HEK293 (cell line): ENCODE measurements around the gene CFAP90.

ENCODE experiments used
- CTCF ChIA-PET: fragments of 350-600 bp; formaldehyde crosslinking; extraction: SDS; loops from one replicate; lab custom pipeline; 2021; ENCODE audit warnings: antibody characterized with exemption; lab: Yijun Ruan, JAX
- POLR2A ChIA-PET: fragments of 300-600 bp; formaldehyde crosslinking; extraction: SDS; loops from one replicate; lab custom pipeline; 2020; ENCODE audit warnings: antibody characterized with exemption, inconsistent platforms; lab: Yijun Ruan, JAX
- H3K27ac ChIP-seq: fragments of 200-500 bp; sonication (Bioruptor generic); 2 replicates; pipeline ENCODE4 v1.5.1; 2014; ENCODE audit warnings: low read depth, low read length, control low read depth, inconsistent platforms; ENCODE audit errors: extremely low read depth
- H3K36me3 ChIP-seq, 2 experiments: fragments of 200-500 bp in 1 of 2; sonication (Bioruptor generic) in 1 of 2; 1 replicate in 1 of 2; 2 replicates in 1 of 2; pipeline ENCODE4 v1.5.1; 2014 to 2017; ENCODE audit warnings: inconsistent platforms in 2 of 2, low read length in 2 of 2; ENCODE audit not compliant: control insufficient read depth in 2 of 2, insufficient read depth in 1 of 2
- H3K4me1 ChIP-seq: fragments of 200-500 bp; sonication (Bioruptor generic); 2 replicates; pipeline ENCODE4 v1.5.1; 2014; ENCODE audit warnings: mild to moderate bottlenecking, low read length, inconsistent platforms; ENCODE audit not compliant: control insufficient read depth, insufficient read depth
- H3K4me3 ChIP-seq: 2 replicates; pipeline ENCODE4 v1.5.1; 2011; ENCODE audit warnings: low read depth, mild to moderate bottlenecking, control low read depth, low read length, moderate library complexity
- H3K9me3 ChIP-seq: fragments of 200-500 bp; sonication (Bioruptor generic); 2 replicates; pipeline ENCODE4 v1.5.1; 2014; ENCODE audit warnings: low read depth, low read length, inconsistent platforms; ENCODE audit not compliant: control insufficient read depth, insufficient read depth
- BCL11B ChIP-seq: fragments of 450-650 bp; formaldehyde crosslinking; IDR thresholded peaks from 2 replicates; pipeline ENCODE4 v1.5.1; 2016; ENCODE audit warnings: low read depth, missing biosample characterization, missing genetic modification characterization
- SP7 ChIP-seq: fragments of 450-650 bp; formaldehyde crosslinking; IDR thresholded peaks from 2 replicates; pipeline ENCODE4 v1.5.1; 2016; ENCODE audit warnings: missing biosample characterization, missing genetic modification characterization
- ZNF121 ChIP-seq: fragments of 450-650 bp; formaldehyde crosslinking; IDR thresholded peaks from 2 replicates; pipeline ENCODE4 v1.5.1; 2016; ENCODE audit warnings: missing biosample characterization, missing genetic modification characterization
- ZNF155 ChIP-seq: fragments of 450-650 bp; formaldehyde crosslinking; IDR thresholded peaks from 2 replicates; pipeline ENCODE4 v1.5.1; 2016; ENCODE audit warnings: missing biosample characterization, missing genetic modification characterization
- ZNF23 ChIP-seq: fragments of 450-650 bp; formaldehyde crosslinking; IDR thresholded peaks from 2 replicates; pipeline ENCODE4 v1.5.1; 2016; ENCODE audit warnings: missing biosample characterization, missing genetic modification characterization, borderline replicate concordance
- ZNF24 ChIP-seq: fragments of 450-650 bp; formaldehyde crosslinking; IDR thresholded peaks from 2 replicates; pipeline ENCODE4 v1.5.1; 2016; ENCODE audit warnings: missing biosample characterization, missing genetic modification characterization
- ZNF670 ChIP-seq: fragments of 450-650 bp; formaldehyde crosslinking; IDR thresholded peaks from 2 replicates; pipeline ENCODE4 v1.5.1; 2016; ENCODE audit warnings: missing biosample characterization, missing genetic modification characterization, low read depth
- ZNF830 ChIP-seq: fragments of 450-650 bp; IDR thresholded peaks from 2 replicates; pipeline ENCODE4 v1.5.0; 2018; ENCODE audit warnings: missing biosample characterization, missing genetic modification characterization, low read depth, mild to moderate bottlenecking, moderate library complexity
- TF ChIP-seq, protein P1 (sequence below): fragments of 450-650 bp; formaldehyde crosslinking; IDR thresholded peaks from 2 replicates; pipeline ENCODE4 v1.5.1; 2016; ENCODE audit warnings: missing biosample characterization, missing genetic modification characterization
- TF ChIP-seq, protein P2 (sequence below): fragments of 450-650 bp; formaldehyde crosslinking; IDR thresholded peaks from 2 replicates; pipeline ENCODE4 v1.5.1; 2016; ENCODE audit warnings: missing biosample characterization, missing genetic modification characterization
- TF ChIP-seq, protein P3 (sequence below): fragments of 450-650 bp; formaldehyde crosslinking; IDR thresholded peaks from 2 replicates; pipeline ENCODE4 v1.5.1; 2016; ENCODE audit warnings: missing biosample characterization, missing genetic modification characterization
- TF ChIP-seq, protein P4 (sequence below): fragments of 450-650 bp; formaldehyde crosslinking; conservative IDR thresholded peaks from 2 replicates; pipeline ENCODE4 v1.5.1; 2016; ENCODE audit warnings: low read depth, missing biosample characterization, missing genetic modification characterization
- TF ChIP-seq, protein P5 (sequence below): fragments of 450-650 bp; formaldehyde crosslinking; IDR thresholded peaks from 2 replicates; pipeline ENCODE4; 2016; ENCODE audit warnings: missing biosample characterization, missing genetic modification characterization

CFAP90 gene

DNA sequence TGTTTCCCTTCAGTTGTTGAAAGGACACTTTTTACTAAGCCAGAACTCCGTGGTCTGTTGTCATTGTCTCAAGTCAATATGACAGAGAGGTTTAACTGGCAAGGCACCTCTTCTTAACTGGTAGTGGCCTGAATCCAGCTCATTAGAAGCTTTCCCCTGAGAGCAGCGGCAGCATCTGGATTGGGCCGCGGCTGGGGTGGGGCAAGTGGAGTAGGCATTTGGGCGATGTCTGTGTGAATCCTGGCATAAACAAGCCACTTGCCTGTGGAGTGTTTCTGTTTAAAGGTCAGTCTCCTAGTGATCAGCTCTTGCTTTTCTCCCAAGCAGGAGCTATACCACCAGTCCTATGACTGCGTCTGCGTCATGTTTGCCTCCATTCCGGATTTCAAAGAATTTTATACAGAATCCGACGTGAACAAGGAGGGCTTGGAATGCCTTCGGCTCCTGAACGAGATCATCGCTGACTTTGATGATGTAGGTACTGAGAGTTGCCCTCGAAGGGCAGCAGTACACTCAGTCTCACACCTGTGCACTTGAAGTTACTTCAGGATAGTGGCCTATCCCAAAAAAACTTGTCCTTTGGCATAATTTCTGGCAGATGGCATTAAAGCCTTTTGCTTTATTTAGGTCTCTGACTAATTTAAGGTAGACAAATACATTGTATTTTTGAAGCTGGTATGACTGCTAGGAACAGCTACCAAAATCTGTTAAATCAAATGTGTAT is 48.9 kb downstream of the CFAP90 start (continued):
- TF ChIP-seq, protein P1, sequence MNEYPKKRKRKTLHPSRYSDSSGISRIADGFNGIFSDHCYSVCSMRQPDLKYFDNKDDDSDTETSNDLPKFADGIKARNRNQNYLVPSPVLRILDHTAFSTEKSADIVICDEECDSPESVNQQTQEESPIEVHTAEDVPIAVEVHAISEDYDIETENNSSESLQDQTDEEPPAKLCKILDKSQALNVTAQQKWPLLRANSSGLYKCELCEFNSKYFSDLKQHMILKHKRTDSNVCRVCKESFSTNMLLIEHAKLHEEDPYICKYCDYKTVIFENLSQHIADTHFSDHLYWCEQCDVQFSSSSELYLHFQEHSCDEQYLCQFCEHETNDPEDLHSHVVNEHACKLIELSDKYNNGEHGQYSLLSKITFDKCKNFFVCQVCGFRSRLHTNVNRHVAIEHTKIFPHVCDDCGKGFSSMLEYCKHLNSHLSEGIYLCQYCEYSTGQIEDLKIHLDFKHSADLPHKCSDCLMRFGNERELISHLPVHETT (tag by site-specific recombination) = no peak
- TF ChIP-seq ZNF670 (tag by site-specific recombination) (no peak), ZNF155 (tag by site-specific recombination) (no peak), SP7 (tag by site-specific recombination) (no peak), BCL11B (tag by site-specific recombination) (no peak)
- TF ChIP-seq, protein P2, sequence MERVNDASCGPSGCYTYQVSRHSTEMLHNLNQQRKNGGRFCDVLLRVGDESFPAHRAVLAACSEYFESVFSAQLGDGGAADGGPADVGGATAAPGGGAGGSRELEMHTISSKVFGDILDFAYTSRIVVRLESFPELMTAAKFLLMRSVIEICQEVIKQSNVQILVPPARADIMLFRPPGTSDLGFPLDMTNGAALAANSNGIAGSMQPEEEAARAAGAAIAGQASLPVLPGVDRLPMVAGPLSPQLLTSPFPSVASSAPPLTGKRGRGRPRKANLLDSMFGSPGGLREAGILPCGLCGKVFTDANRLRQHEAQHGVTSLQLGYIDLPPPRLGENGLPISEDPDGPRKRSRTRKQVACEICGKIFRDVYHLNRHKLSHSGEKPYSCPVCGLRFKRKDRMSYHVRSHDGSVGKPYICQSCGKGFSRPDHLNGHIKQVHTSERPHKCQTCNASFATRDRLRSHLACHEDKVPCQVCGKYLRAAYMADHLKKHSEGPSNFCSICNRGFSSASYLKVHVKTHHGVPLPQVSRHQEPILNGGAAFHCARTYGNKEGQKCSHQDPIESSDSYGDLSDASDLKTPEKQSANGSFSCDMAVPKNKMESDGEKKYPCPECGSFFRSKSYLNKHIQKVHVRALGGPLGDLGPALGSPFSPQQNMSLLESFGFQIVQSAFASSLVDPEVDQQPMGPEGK = no peak
- TF ChIP-seq, protein P3, sequence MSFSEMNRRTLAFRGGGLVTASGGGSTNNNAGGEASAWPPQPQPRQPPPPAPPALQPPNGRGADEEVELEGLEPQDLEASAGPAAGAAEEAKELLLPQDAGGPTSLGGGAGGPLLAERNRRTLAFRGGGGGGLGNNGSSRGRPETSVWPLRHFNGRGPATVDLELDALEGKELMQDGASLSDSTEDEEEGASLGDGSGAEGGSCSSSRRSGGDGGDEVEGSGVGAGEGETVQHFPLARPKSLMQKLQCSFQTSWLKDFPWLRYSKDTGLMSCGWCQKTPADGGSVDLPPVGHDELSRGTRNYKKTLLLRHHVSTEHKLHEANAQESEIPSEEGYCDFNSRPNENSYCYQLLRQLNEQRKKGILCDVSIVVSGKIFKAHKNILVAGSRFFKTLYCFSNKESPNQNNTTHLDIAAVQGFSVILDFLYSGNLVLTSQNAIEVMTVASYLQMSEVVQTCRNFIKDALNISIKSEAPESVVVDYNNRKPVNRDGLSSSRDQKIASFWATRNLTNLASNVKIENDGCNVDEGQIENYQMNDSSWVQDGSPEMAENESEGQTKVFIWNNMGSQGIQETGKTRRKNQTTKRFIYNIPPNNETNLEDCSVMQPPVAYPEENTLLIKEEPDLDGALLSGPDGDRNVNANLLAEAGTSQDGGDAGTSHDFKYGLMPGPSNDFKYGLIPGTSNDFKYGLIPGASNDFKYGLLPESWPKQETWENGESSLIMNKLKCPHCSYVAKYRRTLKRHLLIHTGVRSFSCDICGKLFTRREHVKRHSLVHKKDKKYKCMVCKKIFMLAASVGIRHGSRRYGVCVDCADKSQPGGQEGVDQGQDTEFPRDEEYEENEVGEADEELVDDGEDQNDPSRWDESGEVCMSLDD (tag by site-specific recombination) = no peak

DNA sequence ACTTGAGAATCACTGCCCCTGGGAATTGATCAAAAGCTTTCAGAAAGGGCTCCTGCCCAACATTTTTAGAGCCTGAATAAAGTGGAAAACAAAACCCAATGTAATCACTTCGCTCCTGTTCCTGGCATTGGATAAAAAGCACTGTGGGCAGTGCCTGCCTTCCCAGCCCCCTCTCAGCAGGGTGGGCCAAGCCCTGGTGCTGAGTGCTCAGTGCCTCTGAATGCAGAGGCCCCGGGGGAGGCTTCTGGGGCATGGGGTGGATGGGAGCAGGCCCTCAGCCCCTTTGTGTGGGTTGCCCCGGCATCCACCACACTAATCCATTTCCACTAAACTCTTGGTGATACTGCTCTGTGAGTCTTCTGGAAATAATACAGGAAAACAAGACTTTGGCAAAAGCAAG is 55.6 kb downstream of the CFAP90 start:
- no peak overlapping the region for H3K4me3 ChIP-seq
- ChIA-PET CTCF (interaction anchor here (2.0 to 2.6 kb wide), 2 partner anchors 10 to 21 kb away, joined by 5 to 12 read pairs; no protein-coding TSS in a partner anchor), POLR2A (no interaction called here)
- no peaks in the 10 kb centered on the region for H3K36me3 ChIP-seq
- no peak overlapping the region for H3K27ac ChIP-seq
- TF ChIP-seq, protein P4, sequence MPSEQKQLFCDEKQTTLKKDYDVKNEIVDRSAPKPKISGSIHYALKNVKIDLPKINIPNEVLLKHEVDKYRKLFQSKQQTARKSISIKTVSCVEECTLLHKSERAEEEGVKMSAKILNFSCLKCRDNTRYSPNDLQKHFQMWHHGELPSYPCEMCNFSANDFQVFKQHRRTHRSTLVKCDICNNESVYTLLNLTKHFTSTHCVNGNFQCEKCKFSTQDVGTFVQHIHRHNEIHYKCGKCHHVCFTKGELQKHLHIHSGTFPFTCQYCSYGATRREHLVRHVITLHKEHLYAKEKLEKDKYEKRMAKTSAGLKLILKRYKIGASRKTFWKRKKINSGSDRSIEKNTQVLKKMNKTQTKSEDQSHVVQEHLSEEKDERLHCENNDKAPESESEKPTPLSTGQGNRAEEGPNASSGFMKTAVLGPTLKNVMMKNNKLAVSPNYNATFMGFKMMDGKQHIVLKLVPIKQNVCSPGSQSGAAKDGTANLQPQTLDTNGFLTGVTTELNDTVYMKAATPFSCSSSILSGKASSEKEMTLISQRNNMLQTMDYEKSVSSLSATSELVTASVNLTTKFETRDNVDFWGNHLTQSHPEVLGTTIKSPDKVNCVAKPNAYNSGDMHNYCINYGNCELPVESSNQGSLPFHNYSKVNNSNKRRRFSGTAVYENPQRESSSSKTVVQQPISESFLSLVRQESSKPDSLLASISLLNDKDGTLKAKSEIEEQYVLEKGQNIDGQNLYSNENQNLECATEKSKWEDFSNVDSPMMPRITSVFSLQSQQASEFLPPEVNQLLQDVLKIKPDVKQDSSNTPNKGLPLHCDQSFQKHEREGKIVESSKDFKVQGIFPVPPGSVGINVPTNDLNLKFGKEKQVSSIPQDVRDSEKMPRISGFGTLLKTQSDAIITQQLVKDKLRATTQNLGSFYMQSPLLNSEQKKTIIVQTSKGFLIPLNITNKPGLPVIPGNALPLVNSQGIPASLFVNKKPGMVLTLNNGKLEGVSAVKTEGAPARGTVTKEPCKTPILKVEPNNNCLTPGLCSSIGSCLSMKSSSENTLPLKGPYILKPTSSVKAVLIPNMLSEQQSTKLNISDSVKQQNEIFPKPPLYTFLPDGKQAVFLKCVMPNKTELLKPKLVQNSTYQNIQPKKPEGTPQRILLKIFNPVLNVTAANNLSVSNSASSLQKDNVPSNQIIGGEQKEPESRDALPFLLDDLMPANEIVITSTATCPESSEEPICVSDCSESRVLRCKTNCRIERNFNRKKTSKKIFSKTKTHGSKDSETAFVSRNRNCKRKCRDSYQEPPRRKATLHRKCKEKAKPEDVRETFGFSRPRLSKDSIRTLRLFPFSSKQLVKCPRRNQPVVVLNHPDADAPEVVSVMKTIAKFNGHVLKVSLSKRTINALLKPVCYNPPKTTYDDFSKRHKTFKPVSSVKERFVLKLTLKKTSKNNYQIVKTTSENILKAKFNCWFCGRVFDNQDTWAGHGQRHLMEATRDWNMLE (tag by site-specific recombination) = no peak
- H3K4me1 ChIP-seq = no peaks in the 10 kb centered on the region
- H3K9me3 ChIP-seq = no peaks in the 10 kb centered on the region

DNA sequence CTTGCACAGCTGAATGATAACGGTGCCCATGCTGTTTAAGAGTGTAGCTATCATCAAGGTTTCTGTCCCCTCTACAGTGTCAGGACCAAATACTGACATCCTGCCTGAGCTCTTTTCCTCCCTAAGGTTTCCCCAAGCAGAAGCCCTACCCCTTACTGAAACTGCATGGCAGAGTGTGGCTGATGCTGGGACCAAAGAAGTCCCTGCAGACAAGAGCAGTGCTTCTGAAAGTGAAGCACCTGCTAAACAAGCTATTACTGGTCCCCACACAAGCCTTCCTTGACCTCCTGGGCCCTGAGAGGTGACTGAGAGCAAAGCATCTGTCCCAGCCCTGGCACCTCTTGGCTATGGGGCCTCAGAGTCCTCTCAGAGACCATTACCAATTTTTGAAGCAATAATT is 56.1 kb downstream of the CFAP90 start:
- ChIA-PET POLR2A (no interaction called here), CTCF (interaction anchor here (0.5 to 2.6 kb wide), 3 partner anchors 10 to 102 kb away, joined by 3 to 12 read pairs (median 5); no protein-coding TSS in a partner anchor)
- Histone ChIP-seq H3K9me3 (no peaks in the 10 kb centered on the region), H3K36me3 (no peaks in the 10 kb centered on the region), H3K27ac (no peak overlapping the region), H3K4me3 (no peak overlapping the region), H3K4me1 (no peaks in the 10 kb centered on the region)
- no peak for TF ChIP-seq ZNF830
- TF ChIP-seq ZNF24 (tag by site-specific recombination) = no peak
- TF ChIP-seq, protein P5, sequence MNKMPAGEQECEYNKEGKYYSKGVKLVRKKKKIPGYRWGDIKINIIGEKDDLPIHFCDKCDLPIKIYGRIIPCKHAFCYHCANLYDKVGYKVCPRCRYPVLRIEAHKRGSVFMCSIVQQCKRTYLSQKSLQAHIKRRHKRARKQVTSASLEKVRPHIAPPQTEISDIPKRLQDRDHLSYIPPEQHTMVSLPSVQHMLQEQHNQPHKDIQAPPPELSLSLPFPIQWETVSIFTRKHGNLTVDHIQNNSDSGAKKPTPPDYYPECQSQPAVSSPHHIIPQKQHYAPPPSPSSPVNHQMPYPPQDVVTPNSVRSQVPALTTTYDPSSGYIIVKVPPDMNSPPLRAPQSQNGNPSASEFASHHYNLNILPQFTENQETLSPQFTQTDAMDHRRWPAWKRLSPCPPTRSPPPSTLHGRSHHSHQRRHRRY = no peak
- no peak for TF ChIP-seq ZNF121 (tag by site-specific recombination)
- no peak for TF ChIP-seq ZNF23 (tag by site-specific recombination)
